Epithelial cell of esophagus (primary cell): ENCODE measurements around the gene PTGDS.

Source experiments
- DNase-seq: peaks from one replicate; pipeline ENCODE4 v3.0.0; 2010; ENCODE audit warnings: low read depth
- H3K4me3 ChIP-seq: 2 replicates; pipeline ENCODE4 v1.5.1; 2011; ENCODE audit warnings: mild to moderate bottlenecking, low read length, control low read depth
- TF ChIP-seq, protein P1 (sequence below): IDR thresholded peaks from 2 replicates; pipeline ENCODE4 v1.5.1; 2011; ENCODE audit warnings: low read depth, mild to moderate bottlenecking, low read length, control low read depth, inconsistent platforms; ENCODE audit not compliant: insufficient read depth; ENCODE audit errors: missing control alignments

PTGDS gene

DNA sequence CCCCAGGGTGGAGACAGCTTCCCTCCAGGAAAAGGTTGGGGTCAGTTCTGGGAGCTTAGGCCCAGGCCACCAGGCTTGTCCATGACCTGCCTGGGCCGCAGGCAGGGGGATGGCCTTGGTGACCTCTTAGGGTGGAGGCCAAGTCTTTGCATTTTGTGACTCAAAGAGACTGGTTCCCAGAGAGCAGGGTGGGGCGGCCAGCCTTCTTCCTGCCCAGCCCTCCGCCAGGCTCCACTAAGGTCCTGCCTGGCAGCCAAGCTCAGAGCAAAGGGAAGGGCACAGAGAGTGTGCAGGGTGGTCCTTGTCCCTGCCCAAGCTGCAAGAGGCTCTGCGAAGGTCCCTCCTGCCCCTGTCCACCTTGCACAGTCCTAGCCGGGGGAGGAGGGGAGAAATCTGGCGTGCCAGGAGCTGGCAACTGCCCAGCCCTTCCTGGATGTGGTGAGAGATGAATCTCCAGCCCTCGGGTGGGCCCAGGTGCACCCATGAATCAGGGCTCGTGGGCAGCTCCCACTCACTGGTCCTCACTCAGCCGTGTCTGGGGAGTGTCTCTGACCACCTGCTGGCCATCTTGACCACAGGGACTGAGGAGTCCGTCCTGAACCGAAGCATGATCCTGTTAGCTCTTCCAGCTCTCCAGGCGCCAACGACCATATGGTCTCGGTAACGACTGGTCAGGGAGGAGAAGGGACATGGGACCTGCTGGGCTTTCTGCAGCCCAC lies 2.3 kb upstream of the PTGDS start:
- no peak overlapping the region for H3K4me3 ChIP-seq

DNA sequence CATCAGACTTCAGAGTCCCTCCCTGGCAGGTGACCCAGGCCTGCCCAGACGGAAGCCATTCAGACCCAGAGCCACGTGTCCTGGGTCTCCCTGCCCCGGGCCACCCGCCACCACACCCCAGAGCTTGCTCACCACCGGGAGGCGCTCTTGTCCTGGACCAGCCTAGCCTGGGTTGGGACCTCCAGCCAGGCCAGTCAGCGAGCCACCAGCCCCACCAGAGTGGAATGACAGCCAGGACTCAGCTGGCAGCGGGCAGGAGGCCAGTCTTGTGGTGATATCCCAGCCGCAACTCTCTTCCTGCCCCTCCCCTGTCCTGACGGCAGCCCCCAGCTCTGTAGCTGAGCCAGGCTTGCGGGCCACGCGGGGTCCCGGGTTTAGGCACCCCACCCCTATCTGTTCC lies 1.7 kb upstream of the PTGDS start:
- DNase-seq = no peak
- H3K4me3 ChIP-seq = no peak overlapping the region

More for the DNA sequence above, 2.3 kb upstream of the PTGDS start:
- TF ChIP-seq, protein P1, sequence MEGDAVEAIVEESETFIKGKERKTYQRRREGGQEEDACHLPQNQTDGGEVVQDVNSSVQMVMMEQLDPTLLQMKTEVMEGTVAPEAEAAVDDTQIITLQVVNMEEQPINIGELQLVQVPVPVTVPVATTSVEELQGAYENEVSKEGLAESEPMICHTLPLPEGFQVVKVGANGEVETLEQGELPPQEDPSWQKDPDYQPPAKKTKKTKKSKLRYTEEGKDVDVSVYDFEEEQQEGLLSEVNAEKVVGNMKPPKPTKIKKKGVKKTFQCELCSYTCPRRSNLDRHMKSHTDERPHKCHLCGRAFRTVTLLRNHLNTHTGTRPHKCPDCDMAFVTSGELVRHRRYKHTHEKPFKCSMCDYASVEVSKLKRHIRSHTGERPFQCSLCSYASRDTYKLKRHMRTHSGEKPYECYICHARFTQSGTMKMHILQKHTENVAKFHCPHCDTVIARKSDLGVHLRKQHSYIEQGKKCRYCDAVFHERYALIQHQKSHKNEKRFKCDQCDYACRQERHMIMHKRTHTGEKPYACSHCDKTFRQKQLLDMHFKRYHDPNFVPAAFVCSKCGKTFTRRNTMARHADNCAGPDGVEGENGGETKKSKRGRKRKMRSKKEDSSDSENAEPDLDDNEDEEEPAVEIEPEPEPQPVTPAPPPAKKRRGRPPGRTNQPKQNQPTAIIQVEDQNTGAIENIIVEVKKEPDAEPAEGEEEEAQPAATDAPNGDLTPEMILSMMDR = no peak
- DNase-seq = peak; percentile 27

GRCh38 chr9:136977649-136978072 lies 357 bp downstream of the PTGDS start:
- no peak for DNase-seq
- TF ChIP-seq, protein P1 = no peak
- peak overlapping the region; percentile 36 for H3K4me3 ChIP-seq

More for the DNA sequence above, 1.7 kb upstream of the PTGDS start:
- TF ChIP-seq, protein P1 = no peak

GRCh38 chr9:136978073-136978864 lies 965 bp downstream of the PTGDS start:
- TF ChIP-seq, protein P1 = no peak
- DNase-seq = peak; percentile 72
- H3K4me3 ChIP-seq = peak overlapping the region; percentile 36

GRCh38 chr9:136978865-136979544 lies 1.7 kb downstream of the PTGDS start:
- TF ChIP-seq, protein P1 = no peak
- no peak for DNase-seq
- H3K4me3 ChIP-seq = no peak overlapping the region

DNA sequence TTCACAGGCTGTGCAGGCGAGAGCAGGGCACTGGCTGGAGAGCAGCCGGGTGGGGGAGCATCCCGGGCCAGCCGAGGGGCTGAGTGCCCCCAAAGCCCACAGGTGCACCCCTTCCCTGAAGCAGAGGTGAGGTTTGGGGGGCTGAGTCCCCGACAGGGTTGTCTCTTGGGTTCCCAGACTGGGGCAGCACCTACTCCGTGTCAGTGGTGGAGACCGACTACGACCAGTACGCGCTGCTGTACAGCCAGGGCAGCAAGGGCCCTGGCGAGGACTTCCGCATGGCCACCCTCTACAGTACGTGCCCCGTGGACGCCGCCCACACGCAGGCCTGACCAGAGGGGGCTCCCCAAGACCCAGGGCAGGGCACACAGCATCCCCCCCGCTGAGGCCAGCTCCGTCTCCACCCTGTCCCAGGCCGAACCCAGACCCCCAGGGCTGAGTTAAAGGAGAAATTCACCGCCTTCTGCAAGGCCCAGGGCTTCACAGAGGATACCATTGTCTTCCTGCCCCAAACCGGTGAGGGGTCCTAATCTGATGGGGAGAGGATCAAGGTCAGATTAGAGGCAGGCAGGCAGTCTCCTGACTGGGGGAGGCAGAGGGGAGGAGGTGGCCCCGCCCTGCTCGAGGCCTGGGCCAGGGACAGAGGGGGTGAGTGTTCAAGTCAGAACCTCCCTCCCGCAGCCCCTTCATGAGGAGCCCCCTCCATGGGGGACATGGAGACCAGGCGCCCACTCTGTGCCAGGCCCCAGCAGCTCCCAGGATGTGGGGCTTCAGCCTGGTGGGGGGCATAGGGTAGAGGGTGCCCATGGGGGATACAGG lies 2.7 kb downstream of the PTGDS start:
- DNase-seq = no peak
- TF ChIP-seq, protein P1 = no peak
- no peak overlapping the region for H3K4me3 ChIP-seq
